HFFc6 (cell line): Measurements from ENCODE around the gene SUMO2. TPM values are rescaled to one million over a fixed set of nuclear protein-coding genes. Genes with fewer than 3 reads are reported as not detected.

ENCODE experiments used
- DNase-seq: peaks from one replicate; pipeline ENCODE4 v3.0.0-alpha.2; 2018
- H3K27ac Mint-ChIP-seq: 2 replicates; pipeline ENCODE4 v1.8.0; 2020; ENCODE audit warnings: mild to moderate bottlenecking, mixed read lengths
- H3K27me3 Mint-ChIP-seq: 2 replicates; pipeline ENCODE4 v1.8.0; 2021; ENCODE audit warnings: mild to moderate bottlenecking, moderate library complexity, mixed read lengths; ENCODE audit not compliant: insufficient read depth
- H3K36me3 Mint-ChIP-seq: 2 replicates; pipeline ENCODE4 v1.8.0; 2021; ENCODE audit warnings: low read depth, mixed read lengths
- H3K4me1 Mint-ChIP-seq: 2 replicates; pipeline ENCODE4 v1.8.0; 2020; ENCODE audit warnings: low read depth, mixed read lengths
- H3K4me3 Mint-ChIP-seq: 2 replicates; pipeline ENCODE4 v1.8.0; 2020; ENCODE audit warnings: mild to moderate bottlenecking, moderate library complexity, mixed read lengths
- H3K9me3 Mint-ChIP-seq: 2 replicates; pipeline ENCODE4 v1.8.0; 2020; ENCODE audit warnings: mild to moderate bottlenecking, mixed read lengths
- long read RNA-seq: library from polyadenylated mRNA; unstranded; transcript quantifications from one replicate; pipeline ENCODE4 v2.0.0, GENCODE V29; 2019
- total RNA-seq, 6 experiments: library from RNA; stranded (reverse); fragmentation: NEBNext Ultra II Directional; extraction: Animal tissue kit (Norgen Biotek cat#: 25700); gene quantifications; 2 replicates in 1 of 6; 3 replicates in 5 of 6; pipeline ENCODE4 v1.2.3, GENCODE V29; 2021
- TF ChIP-seq, protein P1 (sequence below): fragments of 200-600 bp; sonication (generic); IDR thresholded peaks from 2 replicates; pipeline ENCODE4 v1.5.0; 2021; ENCODE audit warnings: antibody characterized with exemption, mild to moderate bottlenecking

SUMO2 gene
- total RNA-seq: 100 to 1,000 TPM; 398 to 555 (median 512) TPM
- long read RNA-seq, transcript SUMO2-202 (4 exons, 3,190 nt): major isoform, 368 of 409 reads
- long read RNA-seq, transcript SUMO2-203 (4 exons, 490 nt): minor isoform, 5 of 409 reads
- long read RNA-seq, partial matches to known transcripts: 12 of 409 reads
- long read RNA-seq, other reads (novel, unspliced or antisense): 23 of 409 reads

- Mint-ChIP-seq H3K4me3 (peak within 1 kb of the TSS; percentile 95), H3K9me3 (no peaks in the 10 kb centered on the region), H3K27ac (peak within 1 kb of the TSS; percentile 96), H3K4me1 (peaks cover 22% of the 10 kb centered on the region), H3K36me3 (peaks cover 10% of the 10 kb centered on the region), H3K27me3 (no peaks in the 10 kb centered on the region)
- TF ChIP-seq, protein P1, sequence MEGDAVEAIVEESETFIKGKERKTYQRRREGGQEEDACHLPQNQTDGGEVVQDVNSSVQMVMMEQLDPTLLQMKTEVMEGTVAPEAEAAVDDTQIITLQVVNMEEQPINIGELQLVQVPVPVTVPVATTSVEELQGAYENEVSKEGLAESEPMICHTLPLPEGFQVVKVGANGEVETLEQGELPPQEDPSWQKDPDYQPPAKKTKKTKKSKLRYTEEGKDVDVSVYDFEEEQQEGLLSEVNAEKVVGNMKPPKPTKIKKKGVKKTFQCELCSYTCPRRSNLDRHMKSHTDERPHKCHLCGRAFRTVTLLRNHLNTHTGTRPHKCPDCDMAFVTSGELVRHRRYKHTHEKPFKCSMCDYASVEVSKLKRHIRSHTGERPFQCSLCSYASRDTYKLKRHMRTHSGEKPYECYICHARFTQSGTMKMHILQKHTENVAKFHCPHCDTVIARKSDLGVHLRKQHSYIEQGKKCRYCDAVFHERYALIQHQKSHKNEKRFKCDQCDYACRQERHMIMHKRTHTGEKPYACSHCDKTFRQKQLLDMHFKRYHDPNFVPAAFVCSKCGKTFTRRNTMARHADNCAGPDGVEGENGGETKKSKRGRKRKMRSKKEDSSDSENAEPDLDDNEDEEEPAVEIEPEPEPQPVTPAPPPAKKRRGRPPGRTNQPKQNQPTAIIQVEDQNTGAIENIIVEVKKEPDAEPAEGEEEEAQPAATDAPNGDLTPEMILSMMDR: peak; percentile 66; the same call in 1 of the 2 replicates
- DNase-seq: peak; percentile 81
Observed at GRCh38 chr17:75182569-75183436, at the start of gene SUMO2. Gene SUMO2 (minus strand): TSS chr17:75182959. CDS start chr17:75182834, 125 bp downstream.

DNA sequence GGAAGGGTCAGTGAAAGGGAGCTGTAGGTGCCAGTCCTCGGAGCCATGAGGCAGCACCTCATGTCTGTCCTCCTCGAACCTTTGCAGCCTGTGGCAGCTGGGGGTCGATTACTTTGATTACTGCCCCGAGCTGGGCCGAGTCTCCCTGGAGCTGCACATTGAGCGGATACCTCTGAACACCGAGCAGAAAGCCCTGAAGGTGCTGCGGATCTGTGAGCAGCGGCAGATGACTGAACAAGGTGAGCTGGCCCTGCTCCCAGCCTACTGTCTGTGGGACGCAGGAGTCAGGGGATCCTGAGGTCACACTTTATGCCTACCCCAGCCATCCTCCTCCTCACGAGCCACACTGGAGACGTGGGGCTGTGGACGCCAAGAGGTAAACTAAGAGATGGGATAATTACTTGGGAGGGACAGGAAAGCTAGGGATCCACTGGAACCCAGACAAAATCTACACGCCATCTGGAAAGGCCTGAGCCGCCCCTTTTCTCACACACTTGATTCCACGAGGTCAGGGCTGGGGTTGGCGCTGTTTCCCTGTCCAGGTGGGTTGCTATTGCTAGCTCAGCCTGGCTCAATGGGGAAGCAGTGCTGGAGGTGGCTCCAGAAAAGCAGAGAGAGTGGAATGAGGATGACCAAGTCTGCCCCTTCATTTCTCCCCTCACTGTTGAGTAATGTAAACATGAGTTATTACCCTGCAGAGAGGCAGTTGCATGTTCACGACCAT is 49.1 kb upstream of the SUMO2 start:
- H3K27me3 Mint-ChIP-seq: peaks cover 2% of the 10 kb centered on the region
- no peaks in the 10 kb centered on the region for H3K9me3 Mint-ChIP-seq
- H3K36me3 Mint-ChIP-seq: peaks cover 28% of the 10 kb centered on the region
- no peak overlapping the region for H3K4me3 Mint-ChIP-seq
- TF ChIP-seq, protein P1: no peak
- H3K4me1 Mint-ChIP-seq: no peaks in the 10 kb centered on the region
- H3K27ac Mint-ChIP-seq: no peak overlapping the region
- DNase-seq: no peak

DNA sequence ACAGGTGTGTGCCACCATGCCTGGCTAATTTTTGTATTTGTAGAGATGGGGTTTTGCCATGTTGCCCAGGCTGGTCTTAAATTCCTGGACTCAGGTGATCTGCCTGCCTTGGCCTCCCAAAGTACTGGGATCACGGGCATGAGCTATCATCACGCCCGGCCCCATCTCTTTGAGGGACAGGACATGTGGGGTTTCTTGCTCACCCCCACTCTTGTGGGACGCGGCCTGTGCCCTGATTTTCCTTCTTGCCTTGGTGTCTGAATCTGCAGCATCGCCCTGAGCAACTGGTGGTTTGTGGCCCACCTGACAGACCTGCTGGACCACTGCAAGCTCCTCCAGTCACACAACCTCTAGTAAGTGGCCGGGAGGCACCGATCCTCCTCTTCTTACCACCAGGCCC is 48.3 kb upstream of the SUMO2 start:
- Mint-ChIP-seq H3K9me3 (no peaks in the 10 kb centered on the region), H3K4me1 (no peaks in the 10 kb centered on the region), H3K27ac (no peak overlapping the region), H3K27me3 (peaks cover 2% of the 10 kb centered on the region), H3K4me3 (no peak overlapping the region), H3K36me3 (peaks cover 22% of the 10 kb centered on the region)
- TF ChIP-seq, protein P1: no peak
- no peak for DNase-seq

DNA sequence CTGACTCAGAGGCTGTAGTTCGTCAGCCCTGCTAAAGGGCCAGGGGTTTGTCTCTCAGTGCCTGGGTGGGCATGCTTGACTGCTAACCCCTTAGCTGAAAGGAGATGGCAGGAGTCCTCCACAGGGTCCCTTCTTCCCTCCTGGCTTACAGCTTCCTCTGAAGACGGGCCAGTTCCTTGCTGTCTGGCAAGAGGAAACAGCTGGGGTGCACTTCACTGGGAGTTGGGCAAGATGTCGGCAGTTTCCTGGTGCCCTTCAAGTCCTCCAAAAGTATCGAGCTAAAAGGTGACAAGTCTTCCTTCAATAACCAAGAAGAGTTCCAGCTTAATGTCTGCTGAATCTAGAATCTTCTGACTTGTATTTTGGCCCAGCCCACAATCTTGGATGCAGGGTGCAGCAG is 46.1 kb upstream of the SUMO2 start:
- no peak overlapping the region for H3K27ac Mint-ChIP-seq
- H3K36me3 Mint-ChIP-seq: peaks cover 13% of the 10 kb centered on the region; the same call in 1 of the 2 replicates
- TF ChIP-seq, protein P1: no peak
- DNase-seq: no peak
- no peaks in the 10 kb centered on the region for H3K9me3 Mint-ChIP-seq
- H3K4me3 Mint-ChIP-seq: no peak overlapping the region
- H3K4me1 Mint-ChIP-seq: no peaks in the 10 kb centered on the region
- no peaks in the 10 kb centered on the region for H3K27me3 Mint-ChIP-seq

DNA sequence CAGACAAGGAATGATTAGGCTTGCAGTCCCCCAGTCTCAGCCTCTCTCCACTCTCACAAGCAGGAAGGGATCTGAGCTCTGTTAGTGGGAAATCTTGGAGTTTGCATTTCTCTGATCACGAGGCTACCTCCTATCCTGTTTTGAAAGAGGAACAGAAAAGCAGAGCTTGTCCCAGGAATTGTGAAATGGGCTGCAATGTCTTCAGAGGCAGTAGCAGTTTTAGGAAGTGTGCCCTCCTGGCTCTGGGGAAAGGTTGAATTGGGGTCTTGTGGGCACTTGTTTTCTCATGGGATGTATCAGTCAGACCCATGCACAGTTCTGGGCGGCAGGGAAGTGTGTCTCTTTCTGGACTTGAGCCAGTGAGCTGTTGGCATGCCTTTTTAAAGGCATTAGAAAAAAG is 45.5 kb upstream of the SUMO2 start:
- Mint-ChIP-seq H3K4me3 (no peak overlapping the region), H3K9me3 (no peaks in the 10 kb centered on the region), H3K4me1 (no peaks in the 10 kb centered on the region), H3K27ac (no peak overlapping the region), H3K27me3 (no peaks in the 10 kb centered on the region), H3K36me3 (peaks cover 13% of the 10 kb centered on the region; the same call in 1 of the 2 replicates)
- TF ChIP-seq, protein P1: no peak
- DNase-seq: no peak
